ENCODE data around the gene ARHGAP6.
"Not testable (repeated sequence)": the region's sequence is repeated elsewhere in the genome, so short reads cannot be mapped to it uniquely, and the experiment has no call there.

The ARHGAP6 gene

GRCh38 chrX:11130136-11130535, 535.6 kb downstream of the ARHGAP6 start:
- DNase-seq, result no peak

GRCh38 chrX:11129534-11130105, 536.1 kb downstream of the ARHGAP6 start:
- DNase-seq, result no peak

- no peak for DNase-seq
Observed at GRCh38 chrX:11125060-11125459, 540.7 kb downstream of the ARHGAP6 start.

DNA sequence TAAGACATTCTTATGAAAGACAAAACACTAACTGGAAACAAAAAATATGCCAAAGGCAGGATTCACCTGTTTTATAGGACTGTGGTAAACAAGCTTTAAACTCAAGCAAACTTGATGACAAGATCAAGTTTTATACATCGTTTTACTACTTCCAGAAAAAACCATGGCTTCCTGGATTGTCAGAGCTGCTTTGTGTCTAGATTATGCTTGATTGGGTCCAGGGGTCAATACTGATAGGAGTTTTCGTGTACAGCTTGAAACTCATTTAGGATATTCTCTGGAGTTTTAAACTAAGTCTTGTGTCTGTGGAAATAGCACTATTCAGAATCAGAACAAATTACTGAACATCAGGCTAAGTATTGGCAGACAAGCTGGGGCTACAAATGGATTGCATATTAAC, 541.6 kb downstream of the ARHGAP6 start:
- DNase-seq, result no peak

- not testable (repeated sequence) for DNase-seq
Observed at GRCh38 chrX:11123087-11123486, 542.6 kb downstream of the ARHGAP6 start.

DNA sequence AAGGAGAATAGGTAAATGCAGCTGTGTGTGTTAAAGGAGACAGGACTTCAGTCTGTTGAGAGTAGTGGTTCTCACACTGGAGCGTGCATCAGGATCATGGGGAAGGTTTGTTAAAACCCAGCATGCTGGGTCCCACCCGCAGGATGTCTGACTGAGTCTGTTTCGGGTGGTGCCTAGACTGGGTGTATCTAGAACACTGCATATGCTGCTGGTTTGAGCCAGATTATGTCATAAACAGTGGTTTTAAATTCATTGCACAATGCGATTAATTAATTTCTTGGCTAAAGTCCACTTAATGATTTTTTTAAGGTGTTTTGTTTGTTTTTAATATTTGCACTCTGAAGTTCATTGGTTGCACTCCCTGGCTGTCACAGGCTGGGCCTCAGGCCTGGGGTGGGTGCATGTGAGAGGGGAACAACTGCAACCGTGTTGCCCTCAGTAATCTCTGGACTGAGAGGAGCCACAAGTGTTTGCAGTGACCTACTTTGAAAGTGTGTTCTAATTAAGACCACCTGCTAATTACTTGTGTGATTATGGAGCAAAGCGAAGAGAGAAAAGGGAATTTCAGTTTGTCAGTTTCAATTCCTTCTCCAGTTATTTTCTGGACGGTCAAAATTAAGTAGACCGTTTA, 546.3 kb downstream of the ARHGAP6 start:
- DNase-seq, result no peak

- DNase-seq, result no peak
Observed at GRCh38 chrX:11117745-11118144, 548.0 kb downstream of the ARHGAP6 start.

GRCh38 chrX:11113731-11114130, 552.0 kb downstream of the ARHGAP6 start:
- DNase-seq, result no peak

- DNase-seq, result no peak
Observed at GRCh38 chrX:11111947-11112346, 553.8 kb downstream of the ARHGAP6 start.

DNA sequence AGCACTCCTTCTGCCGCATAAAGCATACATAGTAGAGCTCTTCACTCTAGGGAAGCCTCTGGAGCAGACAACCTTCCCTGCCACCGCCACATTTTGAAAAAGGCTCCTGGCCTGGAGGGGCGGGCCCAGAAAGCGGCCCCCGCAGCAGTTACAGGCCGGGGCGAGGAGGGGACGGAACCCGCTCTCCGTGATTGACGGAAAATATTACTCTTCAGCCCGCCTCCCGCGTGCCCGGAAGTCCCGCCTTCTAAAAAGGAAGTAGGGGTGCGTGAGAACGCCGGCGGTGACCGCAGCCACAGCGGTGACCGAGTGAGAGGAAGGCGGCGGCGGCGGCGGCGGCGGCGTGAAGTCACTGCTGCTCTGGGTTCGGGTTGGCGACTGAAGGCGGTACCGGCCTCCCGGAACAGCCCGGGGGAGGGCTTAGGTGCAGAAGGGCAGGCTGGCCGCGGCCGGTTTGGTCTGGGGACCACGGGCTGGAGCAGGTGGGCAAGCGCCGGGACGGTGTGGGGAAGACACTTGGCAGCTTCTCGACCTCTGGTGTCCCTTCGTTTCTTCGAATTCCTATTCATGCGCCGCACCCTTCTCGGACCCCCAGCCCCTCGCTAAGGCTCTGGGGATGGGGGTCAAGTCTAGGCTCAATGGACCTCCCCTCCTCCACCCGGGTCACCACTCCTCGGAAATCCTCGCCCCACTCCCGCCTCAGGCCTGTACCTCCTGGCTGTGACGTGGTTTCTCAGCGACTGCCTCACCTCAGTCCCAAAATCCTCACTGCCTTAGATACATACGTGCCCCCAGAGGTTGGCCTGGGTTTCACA, 554.5 kb downstream of the ARHGAP6 start, which contains the start of gene HCCS:
Gene HCCS (plus strand): TSS at position 296 of the 815 bp plus-strand sequence. CDS start 729 bp downstream, outside the sequence.
- peak; percentile 22 to 44 for DNase-seq

GRCh38 chrX:11109968-11110367, 555.8 kb downstream of the ARHGAP6 start:
- no peak for DNase-seq

GRCh38 chrX:11108253-11108941, 557.3 kb downstream of the ARHGAP6 start:
- DNase-seq, result no peak

DNA sequence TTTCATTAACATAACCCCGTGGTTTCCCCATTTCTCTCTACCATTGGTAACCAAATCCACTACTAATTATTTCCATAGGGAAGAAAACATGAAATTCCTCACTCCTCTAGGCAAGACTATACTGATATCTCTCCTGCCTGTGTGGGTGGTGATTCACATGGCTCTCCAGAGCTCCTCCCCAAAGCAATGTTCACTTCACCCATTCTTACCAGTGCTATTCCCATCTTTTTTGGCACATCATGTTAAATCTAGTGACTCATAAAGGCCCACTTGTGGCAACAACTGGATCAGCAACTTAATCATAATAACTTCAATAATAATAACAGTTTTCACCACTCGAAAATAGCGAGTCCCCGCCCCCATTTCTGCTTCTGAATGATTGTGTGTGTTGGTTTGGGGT, 560.6 kb downstream of the ARHGAP6 start:
- no peak for DNase-seq

DNA sequence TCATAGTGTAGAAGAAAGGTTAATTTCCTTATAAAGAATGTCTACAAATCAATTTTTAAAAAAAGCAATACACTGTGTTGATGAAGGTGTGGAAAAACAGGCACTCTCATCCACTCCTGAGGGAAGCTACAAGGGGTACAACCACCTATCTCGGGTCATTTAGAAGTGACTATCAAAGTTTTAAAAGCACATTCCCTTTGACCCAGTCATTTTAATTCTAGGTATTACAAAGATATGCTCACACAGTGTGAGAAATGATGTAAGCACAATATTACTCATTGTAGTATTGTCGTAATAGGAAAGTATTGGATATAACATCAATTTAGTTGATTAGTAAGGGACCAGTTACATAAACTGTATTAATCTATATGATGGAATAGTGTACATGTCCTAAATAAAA, 562.0 kb downstream of the ARHGAP6 start:
- DNase-seq, result no peak

DNA sequence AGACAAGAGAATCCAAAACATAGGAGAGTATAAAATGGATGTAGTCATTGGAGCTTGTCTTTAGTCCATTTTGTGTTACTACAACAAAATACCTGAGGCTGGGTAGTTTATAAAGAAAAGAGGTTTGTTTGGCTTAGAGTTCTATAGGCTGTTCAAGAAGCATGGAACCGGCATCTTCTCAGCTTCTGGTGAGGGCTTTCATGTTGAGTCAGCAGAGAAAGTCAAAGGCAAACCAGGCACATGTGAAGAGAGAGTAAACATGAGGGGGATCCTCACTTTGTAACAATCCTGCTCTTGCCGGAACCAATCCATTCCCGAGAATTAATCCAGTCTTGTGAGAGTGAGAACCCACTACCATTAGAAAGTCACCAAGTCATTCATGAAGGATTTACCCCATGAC, 562.7 kb downstream of the ARHGAP6 start:
- no peak for DNase-seq

DNA sequence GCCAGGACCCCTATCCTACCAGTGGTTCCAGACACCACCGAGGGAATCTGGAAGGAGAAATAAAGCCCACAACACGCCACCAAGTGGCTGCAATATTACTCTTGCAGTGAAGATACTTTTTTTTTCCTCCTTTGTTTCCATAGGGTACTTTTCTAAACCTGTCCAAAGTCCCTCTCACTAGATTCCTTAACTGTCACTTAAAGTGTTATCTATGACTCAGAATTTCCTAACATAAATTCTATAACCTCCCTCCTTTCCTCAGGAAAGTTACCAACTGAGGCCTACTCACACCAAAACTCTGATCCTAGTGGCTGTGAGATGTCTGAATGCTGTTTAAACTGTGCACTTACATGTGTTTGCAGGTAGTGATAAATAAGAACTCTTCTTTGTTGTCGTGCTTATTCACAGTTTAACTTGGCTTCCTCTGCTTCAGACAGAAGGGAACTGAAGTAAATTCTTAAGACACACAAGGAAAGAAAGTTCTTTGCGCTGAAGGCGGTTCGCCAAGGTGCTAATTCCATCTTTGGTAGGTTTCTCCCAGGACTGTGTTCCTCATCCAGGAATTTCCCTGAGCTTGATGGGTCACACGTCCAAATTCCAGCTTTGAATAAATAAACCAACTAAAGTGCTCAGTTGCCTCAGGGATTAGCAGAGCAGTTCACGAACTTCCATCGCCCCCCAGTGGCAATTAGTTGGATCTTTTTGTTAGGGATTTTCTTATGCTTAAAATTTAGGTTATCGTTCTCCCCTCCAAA, 565.3 kb downstream of the ARHGAP6 start:
- DNase-seq, result no peak

- DNase-seq, result no peak
Observed at GRCh38 chrX:11099465-11099864, 566.3 kb downstream of the ARHGAP6 start.

GRCh38 chrX:11097933-11098332, 567.8 kb downstream of the ARHGAP6 start:
- no peak for DNase-seq

DNA sequence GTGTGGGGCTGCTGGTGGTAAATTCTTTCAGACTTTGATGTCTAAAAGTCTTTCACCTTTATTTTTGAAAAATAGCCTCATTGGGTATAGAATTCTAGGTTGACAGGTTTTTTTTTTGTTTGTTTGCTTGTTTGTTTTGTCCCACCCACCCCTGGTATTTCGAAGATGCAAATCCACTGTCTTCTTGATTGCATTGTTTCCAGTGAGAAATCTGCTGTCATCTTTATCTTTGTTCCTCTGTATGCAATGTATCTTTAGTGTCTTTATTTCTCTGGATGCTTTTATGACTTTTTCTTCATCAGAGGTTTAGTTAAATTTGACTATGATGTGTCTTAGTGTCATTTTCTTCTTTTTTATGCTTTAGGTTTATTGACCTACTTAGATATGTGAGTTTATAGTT, 575.9 kb downstream of the ARHGAP6 start:
- DNase-seq, result no peak

Data from cerebellar nuclear complex (tissue), 1 donor.